ENCODE measurements around the gene SUB1.
"Not testable (repeated sequence)": the region's sequence is repeated elsewhere in the genome, so short reads cannot be mapped to it uniquely, and the experiment has no call there.

The SUB1 gene

GRCh38 chr5:32600054-32600622 lies 14.8 kb downstream of the SUB1 start:
- DNase-seq (ENCODE audit: low read depth in 2 of 2): no peak

DNA sequence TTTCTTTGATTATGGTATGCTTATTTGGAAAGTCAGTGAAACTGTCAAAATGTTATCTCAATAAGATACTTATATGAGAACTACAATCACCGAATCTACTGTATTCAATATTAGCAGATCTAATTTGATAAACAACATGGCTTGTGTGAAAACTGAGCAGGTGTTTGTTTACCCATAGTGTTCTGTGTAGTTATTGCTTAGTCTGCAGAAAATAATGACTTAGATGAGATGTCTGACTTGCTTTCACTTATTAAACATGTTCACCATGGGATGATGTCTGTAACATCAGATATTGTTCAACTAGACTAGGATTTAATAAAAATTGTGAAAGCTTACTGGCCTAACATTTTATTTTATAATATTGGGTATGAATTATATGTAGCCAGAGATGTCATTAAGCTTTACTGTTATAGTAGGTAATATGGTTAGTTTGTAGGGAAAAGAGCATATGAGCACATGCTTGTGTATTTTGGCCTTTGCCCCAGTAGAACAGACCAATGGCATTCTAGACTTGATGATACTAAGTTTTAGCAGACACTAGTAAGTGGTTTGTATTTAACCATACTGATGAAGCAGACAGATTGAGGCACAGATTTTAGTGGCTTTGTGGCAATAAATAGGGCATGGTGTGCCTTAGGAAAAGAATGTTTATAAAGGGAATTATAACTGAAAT lies 16.4 kb downstream of the SUB1 start:
- no peak for DNase-seq (ENCODE audit: low read depth in 2 of 2)

GRCh38 chr5:32602906-32603305 lies 17.5 kb downstream of the SUB1 start:
- no peak for DNase-seq (ENCODE audit: low read depth in 2 of 2)

GRCh38 chr5:32604800-32605765 lies 19.7 kb downstream of the SUB1 start:
- DNase-seq (ENCODE audit: low read depth in 2 of 2): no peak

DNA sequence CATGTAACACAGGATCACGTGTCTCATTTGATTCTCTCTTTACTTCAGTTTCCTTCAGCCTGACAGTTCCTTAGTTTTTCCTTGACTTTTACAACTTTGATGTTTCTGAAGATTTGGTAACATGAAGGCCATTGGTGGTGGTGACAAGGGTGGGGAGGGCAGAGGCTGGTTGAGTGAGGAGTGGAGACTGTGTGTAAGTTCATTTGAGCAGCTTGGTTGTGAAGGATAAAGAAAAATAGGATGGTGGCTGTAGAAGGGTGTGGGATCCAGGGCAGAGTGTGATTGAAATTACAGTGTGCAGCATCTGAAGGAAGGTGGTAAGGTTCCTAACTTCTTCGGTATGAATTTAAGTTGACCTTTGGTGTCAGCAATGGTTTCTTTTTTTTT lies 20.4 kb downstream of the SUB1 start:
- DNase-seq (ENCODE audit: low read depth in 2 of 2): no peak

GRCh38 chr5:32612134-32612888 lies 27.0 kb downstream of the SUB1 start:
- no peak for DNase-seq (ENCODE audit: low read depth in 2 of 2)

GRCh38 chr5:32613050-32613672 lies 27.8 kb downstream of the SUB1 start:
- peak; percentile 80 to 87 for DNase-seq (ENCODE audit: low read depth in 2 of 2)

DNA sequence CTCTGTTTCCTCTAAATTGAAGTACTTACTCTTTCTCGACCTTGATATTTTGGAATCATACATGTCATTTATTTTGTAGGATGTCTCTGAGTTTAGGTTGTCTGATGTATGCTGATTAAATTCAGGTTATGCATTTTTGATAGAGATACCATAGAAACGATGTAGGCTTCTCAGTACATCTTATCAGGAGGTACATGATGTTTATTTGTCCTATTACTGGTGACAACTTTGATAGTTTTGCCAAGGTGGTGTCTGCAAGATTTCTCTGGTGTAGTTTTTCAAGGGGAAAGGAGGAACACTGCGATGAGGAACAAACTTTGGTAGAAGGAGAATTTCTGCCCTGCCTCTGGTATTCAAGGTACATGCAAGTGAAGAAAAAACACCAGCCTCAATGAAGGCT lies 29.9 kb downstream of the SUB1 start:
- DNase-seq (ENCODE audit: low read depth in 2 of 2): no peak

- DNase-seq (ENCODE audit: low read depth in 2 of 2): no peak
These were observed 33.6 kb downstream of the SUB1 start for GRCh38 chr5:32618962-32619361.

- no peak for DNase-seq (ENCODE audit: low read depth in 2 of 2)
These were observed 35.9 kb downstream of the SUB1 start for GRCh38 chr5:32621256-32621655.

DNA sequence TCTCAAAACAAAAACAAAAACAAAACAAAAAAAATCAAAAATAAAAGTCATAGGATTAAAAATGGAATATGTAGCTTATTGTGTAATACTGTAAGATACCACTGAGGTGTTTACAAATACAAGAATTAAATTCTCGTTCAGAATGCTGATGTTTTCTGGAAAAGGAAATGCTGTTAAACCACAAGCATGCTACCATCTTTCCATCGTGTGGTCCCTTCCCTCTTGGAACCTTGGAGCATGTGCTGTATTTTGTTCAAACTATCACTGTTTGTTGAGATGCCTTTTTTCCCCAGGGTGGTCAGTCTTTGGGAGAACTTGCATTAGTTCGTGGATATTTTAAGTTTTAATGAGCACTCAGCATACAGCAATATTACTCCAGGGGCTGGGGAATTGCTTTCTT lies 39.7 kb downstream of the SUB1 start:
- DNase-seq (ENCODE audit: low read depth in 2 of 2): no peak

DNA sequence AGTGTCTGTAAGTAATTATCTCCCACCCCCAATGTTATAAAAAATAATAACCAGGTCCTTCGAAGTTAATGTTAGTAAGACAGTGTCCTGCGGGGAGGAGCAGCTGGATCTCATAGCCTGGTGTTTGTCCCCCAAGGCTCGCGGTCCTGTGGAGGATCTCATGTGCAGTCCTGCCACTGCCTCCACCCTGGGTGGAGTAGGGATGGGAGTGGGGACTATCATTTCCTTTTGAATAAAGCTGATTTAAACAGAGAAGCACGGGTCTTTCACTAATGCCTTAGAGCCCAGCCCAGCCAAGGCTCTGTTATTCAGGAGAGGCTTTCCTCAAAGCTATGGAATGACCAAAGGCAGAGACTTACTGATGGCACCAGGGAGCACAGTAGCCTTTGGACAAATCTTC lies 40.2 kb downstream of the SUB1 start:
- DNase-seq (ENCODE audit: low read depth in 2 of 2): no peak

DNA sequence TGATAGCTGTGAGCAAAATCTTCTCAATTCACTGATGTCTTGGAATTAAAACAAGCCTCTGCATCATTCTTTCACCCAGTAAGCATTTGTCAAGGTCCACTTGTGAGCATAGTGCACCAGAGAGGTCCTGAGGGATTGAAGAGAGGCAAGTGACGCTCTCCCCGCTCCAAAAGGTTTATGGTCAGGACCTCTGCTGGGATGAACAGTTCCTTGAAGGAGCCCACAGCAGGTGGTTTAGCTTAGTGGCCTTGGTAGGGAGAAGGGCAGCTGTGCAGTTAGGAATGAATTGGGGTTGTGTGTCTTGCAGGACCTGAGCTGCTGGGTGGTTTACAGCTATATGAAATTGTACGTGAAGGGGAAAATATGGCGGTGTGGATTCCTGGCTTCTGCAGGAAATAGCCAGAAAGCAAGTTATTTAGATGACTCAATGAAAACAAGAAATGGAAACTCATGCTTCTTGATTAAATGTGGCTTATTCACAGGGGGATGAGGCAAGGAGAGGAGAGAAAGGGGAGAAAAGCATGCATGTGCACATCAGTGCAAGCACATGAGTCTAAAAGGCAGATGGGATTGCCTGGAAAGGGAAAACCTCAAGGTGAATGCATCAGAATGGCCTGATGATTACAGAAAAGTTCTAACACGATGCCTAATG lies 42.0 kb downstream of the SUB1 start:
- no peak for DNase-seq (ENCODE audit: low read depth in 2 of 2)

DNA sequence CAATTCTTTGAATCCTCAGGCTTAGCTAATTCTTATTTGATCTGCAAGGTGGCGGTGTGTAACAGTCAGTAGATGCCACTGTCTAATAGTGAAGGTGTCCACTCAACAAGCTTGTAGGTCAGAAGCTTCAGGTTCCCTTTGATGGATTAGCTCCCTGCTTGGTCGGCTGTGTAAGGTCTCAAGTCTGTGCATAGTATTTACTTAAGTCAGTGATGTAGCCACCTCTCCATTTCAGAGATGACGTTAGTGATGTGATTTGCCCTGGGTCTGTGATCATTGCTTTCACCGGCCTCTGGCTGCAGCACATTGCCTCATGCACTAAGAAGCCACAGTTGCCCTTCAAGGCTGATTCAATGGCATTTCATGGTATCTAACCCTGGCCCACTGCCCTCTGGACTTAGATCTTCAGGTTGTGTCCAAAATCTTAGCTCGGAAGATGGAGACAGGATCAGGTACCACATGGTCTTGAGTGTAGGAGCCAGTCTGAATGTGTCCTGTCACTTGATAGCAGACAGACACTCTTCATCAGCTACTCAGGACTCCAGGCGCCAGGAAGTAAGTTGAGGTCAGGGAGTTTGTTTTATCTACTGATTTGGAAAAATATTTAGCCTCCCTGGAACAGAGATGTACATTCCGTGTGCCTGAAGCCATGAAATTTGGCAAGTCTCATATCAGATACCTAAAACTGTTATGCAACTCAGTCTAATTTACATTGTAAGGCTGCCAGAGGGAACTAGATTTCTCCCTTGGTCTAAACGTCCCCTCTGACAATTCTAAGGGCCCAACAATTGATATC lies 42.9 kb downstream of the SUB1 start:
- no peak for DNase-seq (ENCODE audit: low read depth in 2 of 2)

DNA sequence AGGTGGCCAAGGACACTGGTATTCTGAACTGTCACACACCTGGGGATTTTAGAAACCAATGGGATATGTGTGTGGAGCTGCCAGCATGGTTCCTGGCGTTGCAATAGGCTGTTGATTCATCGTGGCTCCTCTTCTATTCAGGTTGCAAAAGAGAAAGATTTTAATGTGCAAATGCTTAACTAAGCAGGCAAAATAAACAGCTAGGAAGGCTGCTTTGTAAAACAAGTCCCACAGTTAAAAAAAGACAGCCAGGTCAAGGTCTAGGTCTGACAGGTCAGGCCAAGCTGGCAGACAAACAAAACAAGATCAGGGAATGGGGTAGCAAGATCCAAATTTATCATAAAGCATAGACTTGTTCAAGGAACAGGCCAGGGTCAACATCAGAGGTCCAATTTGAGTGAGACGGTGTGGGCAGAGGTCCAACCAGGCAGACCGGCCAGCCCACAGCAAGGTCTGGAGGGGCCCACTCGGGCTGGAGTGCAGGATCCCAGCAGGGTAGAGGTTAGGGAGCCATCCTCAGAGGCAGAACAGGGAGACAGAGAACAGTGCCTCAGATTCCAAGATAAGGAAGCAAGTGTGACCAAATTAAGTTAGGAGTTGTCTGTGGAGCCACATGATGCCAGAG lies 45.6 kb downstream of the SUB1 start:
- DNase-seq (ENCODE audit: low read depth in 2 of 2): no peak

- DNase-seq (ENCODE audit: low read depth in 2 of 2): not testable (repeated sequence)
These were observed 47.7 kb downstream of the SUB1 start for GRCh38 chr5:32633017-32633416.

- no peak for DNase-seq (ENCODE audit: low read depth in 2 of 2)
These were observed 53.0 kb downstream of the SUB1 start for GRCh38 chr5:32638309-32638708.

GRCh38 chr5:32639943-32640342 lies 54.6 kb downstream of the SUB1 start:
- DNase-seq (ENCODE audit: low read depth in 2 of 2): no peak

GRCh38 chr5:32642276-32643002 lies 57.1 kb downstream of the SUB1 start:
- DNase-seq (ENCODE audit: low read depth in 2 of 2): no peak
